Placental pericyte (primary cell): Measurements from ENCODE around the gene SPACA1. TPM values are rescaled to one million over a fixed set of nuclear protein-coding genes. Genes with fewer than 3 reads are reported as not detected.

Experiments used
- total RNA-seq: library from RNA; depleted of rRNA; stranded (reverse); fragments of >200 nt; gene quantifications from 2 replicates; pipeline ENCODE4 v1.2.3, GENCODE V29; 2012

Gene SPACA1, protein sequence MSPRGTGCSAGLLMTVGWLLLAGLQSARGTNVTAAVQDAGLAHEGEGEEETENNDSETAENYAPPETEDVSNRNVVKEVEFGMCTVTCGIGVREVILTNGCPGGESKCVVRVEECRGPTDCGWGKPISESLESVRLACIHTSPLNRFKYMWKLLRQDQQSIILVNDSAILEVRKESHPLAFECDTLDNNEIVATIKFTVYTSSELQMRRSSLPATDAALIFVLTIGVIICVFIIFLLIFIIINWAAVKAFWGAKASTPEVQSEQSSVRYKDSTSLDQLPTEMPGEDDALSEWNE
- total RNA-seq: not detected in 2 replicates

GRCh38 chr6:88047510-88048150 is at the start of gene SPACA1:
SPACA1 (plus strand) TSS chr6:88047841; CDS start chr6:88047906, 65 bp downstream.

Other genes starting within 250 kb of the SPACA1 start
- gene CNR1, start 118.5 kb downstream of the SPACA1 start, total RNA-seq: under 0.01 TPM in 1 of 2 replicates, not detected in the other